ENCODE data around the gene C16orf95. TPM values are rescaled to one million over a fixed set of nuclear protein-coding genes. Genes with fewer than 3 reads are reported as not detected.
A peak's percentile ranks its signal among the peaks of the same experiment; 100 is the strongest.

The C16orf95 gene
- total and polyA plus RNA-seq, 12 donors = 1.7 to 5.1 (median 3.7) TPM

GRCh38 chr16:87271256-87271655 lies 45.9 kb downstream of the C16orf95 start:
- Histone ChIP-seq H3K27me3 (peaks cover 0 to 3% (median 0%) of the 10 kb centered on the region in 7 donors), H3K27ac (no peak overlapping the region), H3K4me3 (no peak overlapping the region), H3K36me3 (no peaks in the 10 kb centered on the region), H3K4me1 (no peaks in the 10 kb centered on the region), H3K9me3 (peaks cover 0 to 7% (median 0%) of the 10 kb centered on the region in 11 donors)
- 78 to 79% methylated on average over 11 of the region's 11 CpGs for WGBS, 2 donors
- TF ChIP-seq, protein P1, sequence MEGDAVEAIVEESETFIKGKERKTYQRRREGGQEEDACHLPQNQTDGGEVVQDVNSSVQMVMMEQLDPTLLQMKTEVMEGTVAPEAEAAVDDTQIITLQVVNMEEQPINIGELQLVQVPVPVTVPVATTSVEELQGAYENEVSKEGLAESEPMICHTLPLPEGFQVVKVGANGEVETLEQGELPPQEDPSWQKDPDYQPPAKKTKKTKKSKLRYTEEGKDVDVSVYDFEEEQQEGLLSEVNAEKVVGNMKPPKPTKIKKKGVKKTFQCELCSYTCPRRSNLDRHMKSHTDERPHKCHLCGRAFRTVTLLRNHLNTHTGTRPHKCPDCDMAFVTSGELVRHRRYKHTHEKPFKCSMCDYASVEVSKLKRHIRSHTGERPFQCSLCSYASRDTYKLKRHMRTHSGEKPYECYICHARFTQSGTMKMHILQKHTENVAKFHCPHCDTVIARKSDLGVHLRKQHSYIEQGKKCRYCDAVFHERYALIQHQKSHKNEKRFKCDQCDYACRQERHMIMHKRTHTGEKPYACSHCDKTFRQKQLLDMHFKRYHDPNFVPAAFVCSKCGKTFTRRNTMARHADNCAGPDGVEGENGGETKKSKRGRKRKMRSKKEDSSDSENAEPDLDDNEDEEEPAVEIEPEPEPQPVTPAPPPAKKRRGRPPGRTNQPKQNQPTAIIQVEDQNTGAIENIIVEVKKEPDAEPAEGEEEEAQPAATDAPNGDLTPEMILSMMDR (IDR thresholded peaks at IDR 0.05) = no peak
- intact Hi-C loops (cut with DNase I) = loop anchor here in 6 of 10 donors (5.0 to 10.0 kb wide), 4 partner anchors 66 to 214 kb away; no protein-coding TSS in a partner anchor
- ATAC-seq (no peak), DNase-seq (no peak)

- intact Hi-C loops (cut with DNase I) = loop anchor here in 2 of 10 donors (1.0 to 10.0 kb wide), 2 partner anchors 32 to 63 kb away; no protein-coding TSS in a partner anchor
- no peak overlapping the region for H3K27ac ChIP-seq
- no peak for DNase-seq
- no peaks in the 10 kb centered on the region for H3K36me3 ChIP-seq
- H3K27me3 ChIP-seq = no peaks in the 10 kb centered on the region
- no peak for ATAC-seq
- no peaks in the 10 kb centered on the region for H3K4me1 ChIP-seq
- H3K9me3 ChIP-seq = peaks cover 0 to 7% (median 0%) of the 10 kb centered on the region in 11 donors
- WGBS, 2 donors = 75 to 79% methylated on average over 8 of the region's 8 CpGs
- TF ChIP-seq, protein P1 (IDR thresholded peaks at IDR 0.05) = no peak
- no peak overlapping the region for H3K4me3 ChIP-seq
Measured at GRCh38 chr16:87267566-87267965, 49.6 kb downstream of the C16orf95 start.

DNA sequence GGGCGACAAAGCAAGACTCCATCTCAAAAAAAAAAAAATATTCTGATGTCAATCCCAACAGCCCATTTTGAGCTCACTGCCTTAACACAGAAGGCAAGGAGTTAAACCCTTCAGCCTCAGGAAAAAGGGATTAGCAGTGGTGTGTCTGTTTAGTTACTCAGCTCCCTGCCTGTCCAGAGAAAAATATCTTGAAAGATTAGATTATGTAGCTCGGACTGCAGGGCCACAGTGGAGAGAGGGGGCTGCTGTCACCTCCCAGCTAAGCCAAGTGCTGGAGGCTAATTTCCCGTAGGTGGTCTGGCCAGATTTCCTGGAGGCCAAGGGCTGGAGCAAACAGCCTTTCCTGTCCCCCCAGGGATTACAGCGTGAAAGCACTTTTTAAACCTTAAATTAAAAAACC lies 50.3 kb downstream of the C16orf95 start:
- no peak for DNase-seq
- Histone ChIP-seq H3K9me3 (peaks cover 0 to 7% (median 0%) of the 10 kb centered on the region in 11 donors), H3K36me3 (no peaks in the 10 kb centered on the region), H3K27me3 (peaks cover 0 to under 1% (median 0%) of the 10 kb centered on the region in 7 donors), H3K27ac (no peak overlapping the region), H3K4me1 (no peaks in the 10 kb centered on the region), H3K4me3 (no peak overlapping the region)
- intact Hi-C loops (cut with DNase I) = loop anchor here in 2 of 10 donors (1.0 to 10.0 kb wide), 2 partner anchors 32 to 62 kb away; no protein-coding TSS in a partner anchor
- peak in 6 of 8 donors; percentile 17 to 64 (median 37) for ATAC-seq
- TF ChIP-seq, protein P1 (IDR thresholded peaks at IDR 0.05) = no peak
- WGBS, 2 donors = 32 to 46% methylated on average over 4 of the region's 4 CpGs

- Histone ChIP-seq H3K27ac (no peak overlapping the region), H3K4me1 (no peaks in the 10 kb centered on the region), H3K9me3 (peaks cover 0 to 7% (median 0%) of the 10 kb centered on the region in 11 donors), H3K27me3 (peaks cover 0 to 5% (median 0%) of the 10 kb centered on the region in 7 donors), H3K36me3 (no peaks in the 10 kb centered on the region), H3K4me3 (no peak overlapping the region)
- TF ChIP-seq, protein P1 (IDR thresholded peaks at IDR 0.05) = no peak
- peak in 1 of 8 donors; percentile 21 for ATAC-seq
- DNase-seq = no peak
- WGBS, 2 donors = 88 to 94% methylated on average over 4 of the region's 4 CpGs
- intact Hi-C loops (cut with DNase I) = loop anchor here in 1 of 10 donors (10.0 kb wide), 1 partner anchor 60 kb away; no protein-coding TSS in a partner anchor
Measured at GRCh38 chr16:87265261-87265660, 51.9 kb downstream of the C16orf95 start.

Data from heart right ventricle (tissue), 16 donors.